Hematopoietic multipotent progenitor cell treated with erythropoietin and hydrocortisone succinate and interleukin-3 and kit ligand, for 6 days (in vitro differentiated cells): ENCODE measurements around the gene GRM2.

Source experiments
- DNase-seq: peaks from one replicate; pipeline ENCODE4 v3.0.0-alpha.2; 2015

Gene GRM2

GRCh38 chr3:51680663-51681230 lies 26.1 kb upstream of the GRM2 start:
- no peak for DNase-seq

DNA sequence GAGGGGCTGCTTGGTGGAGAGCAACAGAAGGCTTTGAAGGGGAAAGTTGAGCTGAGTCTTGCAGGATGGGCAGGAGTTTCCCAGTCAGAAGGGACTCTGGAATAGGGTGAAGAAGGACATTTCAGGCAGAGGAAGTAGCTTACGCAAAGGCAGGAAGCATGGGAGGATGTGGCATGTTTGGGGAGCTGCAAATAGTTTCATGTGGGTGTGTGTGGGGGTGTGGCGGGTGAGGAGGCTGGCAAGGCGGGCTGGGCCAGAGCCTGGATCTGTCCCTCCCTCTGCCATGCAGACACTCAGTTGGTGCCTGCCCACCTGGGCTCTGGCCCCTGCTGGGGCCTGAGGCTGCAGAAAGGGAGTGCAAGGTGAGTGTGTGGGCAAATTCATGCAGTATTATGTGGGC lies 25.4 kb upstream of the GRM2 start:
- DNase-seq: peak; percentile 67

DNA sequence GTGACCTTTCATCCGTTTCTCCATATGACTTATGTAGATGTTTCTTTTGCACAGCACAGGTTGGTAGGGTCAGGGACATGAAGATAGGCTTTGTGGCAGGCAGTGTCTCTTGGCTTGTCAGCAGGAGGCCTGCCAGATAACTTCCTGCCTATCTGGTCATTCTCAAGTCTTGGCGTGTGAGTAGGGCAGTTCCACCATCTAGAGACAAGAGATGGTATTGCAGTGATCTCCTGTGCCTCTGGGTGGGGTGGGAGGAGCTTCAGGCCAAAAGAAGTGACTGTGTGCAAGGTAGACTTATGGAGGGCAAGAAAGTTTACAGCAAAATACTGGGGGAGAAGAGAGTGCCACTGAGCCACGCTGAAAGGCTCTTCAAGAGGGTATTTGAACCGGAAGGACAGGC lies 24.8 kb upstream of the GRM2 start:
- DNase-seq: peak; percentile 98

DNA sequence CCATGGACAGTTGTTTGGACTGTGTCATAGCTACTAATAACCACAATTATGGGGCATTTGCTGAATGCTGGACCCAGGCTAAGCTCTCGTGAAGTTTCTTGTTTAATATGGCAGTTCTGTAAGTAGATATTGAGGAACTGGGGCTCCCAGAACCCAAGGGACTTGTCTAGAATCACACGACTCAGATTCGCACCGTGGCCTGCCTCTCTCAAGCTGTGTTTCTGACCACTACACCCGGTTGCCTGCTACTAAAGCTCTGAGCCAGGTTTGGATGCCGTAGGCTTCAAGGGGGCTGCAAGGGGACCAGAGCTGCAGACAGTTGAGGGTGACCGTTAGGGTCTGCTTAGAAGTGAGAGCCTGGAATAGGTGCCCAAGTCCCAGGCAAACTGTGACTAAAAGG lies 24.3 kb upstream of the GRM2 start:
- DNase-seq: no peak

DNA sequence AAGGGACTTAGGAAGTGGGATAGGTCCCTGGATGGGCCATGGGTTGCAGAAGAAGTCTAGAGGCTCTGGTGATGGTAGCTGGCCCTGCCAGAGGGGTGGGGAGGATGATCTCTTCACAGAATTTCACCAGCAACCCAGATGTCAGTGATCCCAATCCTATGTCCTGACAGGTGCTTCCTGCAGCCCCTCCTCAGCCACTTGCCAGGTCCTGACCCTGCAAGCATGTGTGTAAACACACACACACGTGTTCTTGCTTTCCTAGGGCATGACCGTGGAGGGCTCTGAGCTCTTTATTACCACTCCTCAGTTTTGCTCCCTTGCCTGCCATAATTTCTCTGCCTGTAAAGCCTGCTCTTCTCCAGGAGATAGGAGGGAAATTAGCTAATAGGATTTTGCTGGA lies 23.3 kb upstream of the GRM2 start:
- DNase-seq: no peak

DNA sequence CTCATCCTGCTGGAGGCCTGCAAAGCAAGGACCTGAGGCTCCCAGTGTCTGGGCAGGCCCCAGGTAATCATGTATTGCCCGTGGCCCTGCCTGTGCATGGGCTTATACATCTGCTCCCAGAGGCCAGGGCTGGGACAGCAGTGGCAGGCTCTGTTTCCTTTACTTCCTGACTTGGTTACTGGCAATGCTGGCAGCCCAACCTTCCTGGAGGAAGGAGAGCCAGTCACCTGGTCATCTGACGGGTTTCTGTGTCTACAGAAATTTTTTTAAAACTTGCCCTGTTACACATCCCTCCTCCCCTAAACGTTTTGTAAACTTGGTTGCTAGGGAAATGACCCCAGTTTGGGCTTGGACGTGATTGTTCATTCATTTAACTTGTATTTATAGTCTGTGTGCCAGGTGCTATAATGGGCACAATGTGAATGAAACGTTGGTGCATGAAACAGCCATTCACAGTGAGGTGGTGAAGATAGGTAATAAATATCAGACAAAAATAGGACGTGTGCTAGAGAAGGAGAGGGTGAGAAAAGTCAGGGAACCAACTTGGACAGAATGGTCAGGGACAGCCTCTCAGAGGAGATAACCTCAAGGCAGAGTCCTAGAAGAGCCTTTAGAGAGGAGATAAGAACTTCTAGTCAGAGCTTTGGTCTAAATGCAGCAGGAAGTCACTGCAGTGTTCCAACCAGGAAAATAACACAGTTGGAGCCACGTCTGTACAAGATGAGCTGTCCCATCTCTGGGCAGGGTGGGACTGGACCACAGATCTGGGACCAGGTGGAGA lies 21.7 kb upstream of the GRM2 start:
- peak; percentile 74 for DNase-seq

DNA sequence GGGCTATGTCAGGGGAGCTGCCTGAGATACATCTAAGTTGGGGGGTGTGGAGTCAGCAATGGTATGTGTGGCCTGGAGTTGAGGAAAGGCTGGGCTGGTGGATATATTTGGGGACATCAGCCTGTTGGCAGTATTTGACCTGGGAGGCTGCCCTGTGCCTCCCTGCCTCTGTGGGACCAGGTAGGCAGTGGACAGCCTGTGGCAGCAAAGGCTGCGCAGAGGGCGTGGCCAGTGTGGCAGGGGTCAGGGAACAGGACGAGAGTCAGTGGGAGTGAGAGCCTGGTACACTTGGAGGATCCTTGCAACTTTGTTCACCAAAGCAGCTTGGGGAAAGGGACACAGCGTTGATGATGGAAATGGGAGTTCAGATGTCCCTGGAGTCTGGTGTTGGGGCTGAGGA lies 20.8 kb upstream of the GRM2 start:
- no peak for DNase-seq

DNA sequence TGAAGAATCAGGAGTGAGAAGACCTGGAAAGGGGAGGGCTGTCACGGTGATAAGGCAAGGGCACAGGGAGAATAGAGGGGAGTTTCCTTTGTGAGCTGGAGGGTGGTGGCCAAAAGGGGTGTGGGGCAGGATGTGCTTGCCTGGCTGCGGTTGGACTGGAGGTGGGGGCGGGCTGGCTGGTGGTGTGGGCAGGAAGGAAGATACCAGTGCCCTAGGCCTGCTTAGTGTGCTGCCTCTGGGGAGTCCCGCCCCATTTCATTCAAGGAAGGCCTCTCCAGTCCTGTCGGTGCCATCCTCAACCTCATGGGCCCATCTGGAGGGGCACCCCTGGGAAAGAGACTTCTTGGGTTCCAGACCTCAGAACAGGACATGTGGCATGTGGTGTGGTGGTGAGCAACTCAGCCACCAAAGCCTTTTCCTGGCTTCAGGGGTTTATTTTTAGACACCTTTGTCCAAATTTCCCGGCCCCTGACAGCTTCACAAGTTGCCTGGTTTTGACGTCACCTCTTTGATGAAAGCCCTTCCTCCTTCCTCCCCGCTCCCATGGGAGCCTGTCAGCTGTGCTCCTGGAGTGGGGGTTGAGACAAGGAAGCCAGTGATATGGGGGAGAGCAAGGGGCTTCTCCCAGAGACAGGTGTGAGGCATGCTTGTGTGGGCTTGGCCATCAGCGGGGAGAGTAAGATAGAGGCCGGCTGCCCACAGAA lies 20.2 kb upstream of the GRM2 start:
- DNase-seq: peak; percentile 97

GRCh38 chr3:51687431-51688205 lies 19.2 kb upstream of the GRM2 start:
- no peak for DNase-seq

DNA sequence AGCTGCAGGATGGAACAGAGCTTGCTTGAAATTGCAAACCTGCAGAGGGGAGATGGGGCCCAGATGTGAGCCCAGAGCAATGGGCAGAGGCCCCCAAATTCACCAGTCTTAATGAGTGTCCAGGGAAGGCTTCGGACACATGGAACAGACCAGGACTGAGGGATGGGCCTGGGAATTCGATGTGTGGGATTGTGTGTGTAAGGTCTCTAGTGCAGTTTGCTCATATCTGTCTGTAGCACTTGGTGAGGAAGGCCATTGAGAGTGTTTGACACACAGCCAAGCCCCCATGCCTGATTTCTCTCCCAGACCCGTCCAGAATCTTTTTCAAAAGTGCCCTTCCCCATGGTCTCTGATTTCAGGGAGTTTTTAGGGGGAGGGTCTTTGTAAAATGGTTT lies 18.7 kb upstream of the GRM2 start:
- no peak for DNase-seq

DNA sequence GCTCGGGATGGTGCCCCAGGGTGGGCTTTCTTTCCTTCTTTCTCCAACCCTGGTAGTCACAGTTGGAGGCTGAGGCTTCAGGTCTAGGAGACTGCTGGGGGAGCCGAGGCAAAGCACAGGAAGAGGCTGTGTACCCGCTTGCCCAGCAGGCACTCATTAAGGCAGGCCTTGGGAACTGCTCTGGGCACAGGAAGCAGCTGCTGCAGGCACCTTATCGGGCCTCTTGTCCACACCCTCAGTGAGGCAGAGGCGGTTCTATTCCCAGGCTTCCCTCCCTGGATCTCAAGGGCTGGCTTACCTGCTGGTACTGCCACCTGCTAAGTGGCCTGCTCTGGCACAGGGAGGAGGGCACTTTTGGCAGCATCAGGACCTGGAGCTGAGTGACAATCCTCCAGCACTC lies 15.8 kb upstream of the GRM2 start:
- DNase-seq: peak; percentile 35

GRCh38 chr3:51691949-51692348 lies 14.9 kb upstream of the GRM2 start:
- DNase-seq: no peak

- DNase-seq: no peak
Measured at GRCh38 chr3:51692980-51693395, 13.9 kb upstream of the GRM2 start.

GRCh38 chr3:51696954-51697353 lies 9.9 kb upstream of the GRM2 start:
- no peak for DNase-seq

DNA sequence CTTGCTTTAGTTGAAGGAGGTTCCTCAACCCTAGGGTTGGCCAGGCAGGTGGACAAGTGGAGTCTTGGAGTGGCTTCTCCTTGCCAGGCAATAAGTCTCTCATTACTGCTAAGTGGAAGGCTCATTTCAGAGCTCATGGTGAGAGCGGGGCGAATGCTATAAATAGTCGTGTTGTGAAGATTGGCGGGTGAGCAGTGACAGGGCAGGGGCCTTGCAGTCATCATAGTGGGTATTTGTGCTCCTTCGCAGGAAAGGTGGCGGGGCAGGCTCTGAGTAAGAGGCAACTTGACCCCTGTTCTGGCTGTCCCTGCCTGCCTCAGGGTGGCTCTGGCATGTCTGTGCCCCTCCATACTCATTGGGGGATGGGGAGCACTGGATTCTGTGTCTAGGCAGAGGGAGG lies 8.7 kb upstream of the GRM2 start:
- DNase-seq: no peak

DNA sequence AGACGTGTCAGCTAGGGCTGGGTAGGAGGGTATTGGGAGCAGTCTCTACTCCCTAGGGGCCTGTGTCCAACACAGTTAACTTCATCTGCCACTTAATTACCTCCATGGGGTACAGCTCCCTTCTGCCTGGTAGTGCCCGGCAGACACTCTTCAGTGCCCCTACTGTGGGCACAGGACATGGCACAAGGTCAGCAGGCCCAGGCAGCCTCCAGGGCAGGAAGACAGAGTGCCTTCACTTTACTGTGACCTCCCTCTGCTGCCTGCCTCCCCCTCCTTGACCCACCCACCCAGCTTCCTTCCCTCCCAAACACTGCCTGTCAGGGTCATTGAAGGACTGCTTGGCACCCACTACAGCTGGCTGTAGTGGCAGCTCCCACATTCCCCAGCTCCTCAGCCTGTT lies 6.5 kb upstream of the GRM2 start:
- no peak for DNase-seq

- no peak for DNase-seq
Measured at GRCh38 chr3:51702156-51702555, 4.7 kb upstream of the GRM2 start.

DNA sequence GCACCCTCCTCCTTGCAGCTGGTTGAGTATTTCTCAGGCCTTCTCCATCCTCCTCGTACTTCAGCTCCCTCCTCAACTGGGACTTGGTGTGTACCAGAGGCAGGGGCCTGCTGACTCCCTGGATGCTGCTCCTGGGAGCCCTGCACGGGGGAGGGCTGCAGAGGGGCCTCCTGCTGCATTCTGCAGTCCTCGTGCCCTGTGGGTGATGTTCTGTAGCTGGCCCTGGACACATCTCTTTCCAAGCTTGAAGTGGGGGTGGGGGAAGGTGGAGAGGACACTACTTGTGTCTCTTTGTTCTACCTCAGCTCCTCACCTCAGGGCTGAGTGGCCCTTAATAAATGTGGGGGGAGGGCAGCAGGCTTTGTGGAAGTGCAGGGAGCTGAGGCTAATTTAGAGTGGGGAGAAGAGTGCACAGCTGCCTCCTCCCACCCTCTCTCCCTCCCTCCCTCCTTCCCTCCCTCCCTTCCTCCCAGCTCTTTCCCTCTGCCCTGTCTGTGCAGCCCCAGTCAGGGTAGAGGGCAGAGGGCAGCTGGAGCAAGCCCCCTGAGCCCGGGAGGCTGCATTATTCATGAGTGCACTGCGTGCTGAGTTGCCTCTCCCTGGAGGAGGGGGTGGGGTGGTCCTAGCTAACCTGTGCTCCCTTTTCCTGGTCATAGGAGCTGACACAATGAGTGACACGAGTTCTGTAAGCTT lies 3.7 kb upstream of the GRM2 start:
- no peak for DNase-seq

DNA sequence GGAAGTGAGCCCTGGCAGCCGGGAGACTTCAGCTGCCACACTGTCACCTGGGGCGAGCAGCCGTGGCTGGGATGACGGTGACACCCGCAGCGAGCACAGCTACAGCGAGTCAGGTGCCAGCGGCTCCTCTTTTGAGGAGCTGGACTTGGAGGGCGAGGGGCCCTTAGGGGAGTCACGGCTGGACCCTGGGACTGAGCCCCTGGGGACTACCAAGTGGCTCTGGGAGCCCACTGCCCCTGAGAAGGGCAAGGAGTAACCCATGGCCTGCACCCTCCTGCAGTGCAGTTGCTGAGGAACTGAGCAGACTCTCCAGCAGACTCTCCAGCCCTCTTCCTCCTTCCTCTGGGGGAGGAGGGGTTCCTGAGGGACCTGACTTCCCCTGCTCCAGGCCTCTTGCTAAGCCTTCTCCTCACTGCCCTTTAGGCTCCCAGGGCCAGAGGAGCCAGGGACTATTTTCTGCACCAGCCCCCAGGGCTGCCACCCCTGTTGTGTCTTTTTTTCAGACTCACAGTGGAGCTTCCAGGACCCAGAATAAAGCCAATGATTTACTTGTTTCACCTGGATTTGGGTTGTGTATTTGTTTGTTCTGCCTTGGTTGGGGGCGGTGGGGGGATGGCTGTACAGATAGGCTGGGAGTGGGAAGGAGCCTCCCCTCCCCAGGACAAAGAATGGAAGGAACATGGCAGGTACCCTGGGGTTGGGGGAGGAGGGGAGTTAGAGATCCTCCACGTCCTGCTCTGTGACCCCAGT lies 2.9 kb upstream of the GRM2 start:
- DNase-seq: no peak

- DNase-seq: no peak
Measured at GRCh38 chr3:51704511-51704950, 2.3 kb upstream of the GRM2 start.

DNA sequence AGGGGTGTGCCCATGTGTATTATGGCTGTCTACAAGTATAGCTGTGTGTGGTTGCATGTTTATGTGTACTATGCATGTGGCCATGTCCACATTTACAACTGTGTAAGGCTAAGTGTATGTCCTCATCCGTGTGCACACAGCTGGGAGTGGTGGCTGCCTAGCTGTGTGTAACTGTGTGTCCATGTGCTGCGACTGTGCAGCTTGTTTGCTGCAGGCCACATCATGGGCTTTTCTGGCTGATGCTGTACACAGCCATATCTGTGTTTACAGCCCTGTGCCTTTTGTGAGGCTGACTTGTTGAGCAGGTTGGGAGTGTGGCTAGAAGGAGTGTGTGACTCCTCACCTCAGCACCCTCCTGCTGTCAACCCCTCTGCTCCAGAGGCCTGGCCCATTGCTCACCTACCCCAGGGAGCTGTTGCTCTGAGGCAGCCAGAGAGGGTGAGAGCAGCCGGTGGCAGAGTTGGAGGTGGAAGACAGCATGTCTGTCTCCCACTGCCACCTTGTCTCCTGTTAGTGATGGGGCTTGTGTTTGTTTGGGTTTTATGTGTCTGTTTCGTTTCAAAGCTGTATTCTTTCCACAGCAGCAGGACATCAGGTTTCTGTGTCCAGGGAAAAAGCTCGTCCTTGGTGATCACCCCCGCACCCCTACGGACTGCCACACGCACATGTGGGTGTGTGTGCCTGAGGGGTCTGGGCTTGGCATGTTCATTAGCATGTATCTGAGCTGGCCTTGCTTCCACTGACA lies 1.4 kb upstream of the GRM2 start:
- DNase-seq: no peak
